Activated CD8-positive, alpha-beta memory T cell treated with anti-CD3 and anti-CD28 coated beads, Interleukin-2, amount 50 U/mL, for 48 hours (primary cell): ENCODE measurements around the gene ACTR3.
"Not testable (repeated sequence)": the region's sequence is repeated elsewhere in the genome, so short reads cannot be mapped to it uniquely, and the experiment has no call there.

Experiments used
- DNase-seq: peaks from one replicate; pipeline ENCODE4 v3.0.0-alpha.2; 2020

The ACTR3 gene

DNA sequence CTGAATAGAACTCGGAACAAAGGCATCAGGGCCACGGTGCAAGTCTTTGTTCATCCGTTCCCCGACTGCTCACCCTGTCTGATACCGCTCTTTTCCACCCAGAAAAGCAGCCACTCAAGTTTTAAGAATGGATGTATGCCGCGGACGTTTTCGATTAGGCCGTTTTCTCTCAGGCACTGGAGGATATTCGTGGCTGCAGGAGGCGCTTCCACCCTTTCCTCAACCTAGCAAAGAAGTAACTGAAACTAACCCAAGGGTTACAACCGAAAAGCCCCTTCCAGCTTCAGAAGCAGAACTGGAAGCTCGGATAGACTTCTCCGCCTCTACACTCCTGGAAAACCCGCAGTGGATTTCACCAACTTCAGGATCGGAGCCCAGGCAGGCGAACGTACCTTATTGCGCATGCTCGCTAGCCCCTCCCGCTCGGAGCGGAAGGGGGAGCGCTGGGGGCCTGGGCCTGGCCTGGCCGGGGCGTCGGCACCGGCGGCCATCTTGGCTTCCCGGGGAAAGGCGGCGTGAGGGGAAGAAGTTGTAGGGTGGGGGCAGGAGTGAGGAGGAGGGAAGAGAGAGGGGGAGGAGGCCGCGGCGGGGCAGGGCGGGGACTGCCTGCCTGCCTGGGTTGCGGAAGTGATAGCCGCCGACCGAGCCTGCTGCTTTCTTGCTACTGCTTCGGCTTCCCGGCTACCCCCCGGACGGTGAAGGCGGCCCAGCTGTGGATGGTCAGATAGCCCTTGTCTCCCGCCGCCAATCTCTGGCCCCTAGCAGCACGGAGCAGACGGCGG is at the start of gene ACTR3:
ACTR3 (plus strand) TSS at position 619 of the 782 bp plus-strand sequence. CDS start 191 bp downstream, outside the sequence.
- peak; percentile 99 for DNase-seq

DNA sequence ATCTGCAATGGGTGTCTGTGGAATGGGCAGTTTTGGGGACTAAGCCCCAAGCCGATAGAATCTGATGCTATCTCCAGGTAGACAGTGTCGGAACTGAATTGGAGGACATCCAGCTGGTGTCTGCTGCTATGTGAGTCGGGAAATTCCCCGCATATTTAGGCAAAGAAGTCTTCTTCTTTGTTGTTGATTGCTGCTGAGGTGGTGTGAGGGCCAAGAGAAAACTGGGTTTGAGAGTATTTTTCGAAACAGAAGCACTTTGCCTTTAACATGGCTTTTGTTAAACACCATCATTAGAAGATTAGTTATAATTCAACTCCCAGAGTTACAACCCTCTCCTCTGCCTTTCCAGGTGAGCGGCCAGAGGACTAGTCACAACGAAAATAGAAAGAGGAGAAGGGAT is 49.4 kb upstream of the ACTR3 start:
- no peak for DNase-seq

DNA sequence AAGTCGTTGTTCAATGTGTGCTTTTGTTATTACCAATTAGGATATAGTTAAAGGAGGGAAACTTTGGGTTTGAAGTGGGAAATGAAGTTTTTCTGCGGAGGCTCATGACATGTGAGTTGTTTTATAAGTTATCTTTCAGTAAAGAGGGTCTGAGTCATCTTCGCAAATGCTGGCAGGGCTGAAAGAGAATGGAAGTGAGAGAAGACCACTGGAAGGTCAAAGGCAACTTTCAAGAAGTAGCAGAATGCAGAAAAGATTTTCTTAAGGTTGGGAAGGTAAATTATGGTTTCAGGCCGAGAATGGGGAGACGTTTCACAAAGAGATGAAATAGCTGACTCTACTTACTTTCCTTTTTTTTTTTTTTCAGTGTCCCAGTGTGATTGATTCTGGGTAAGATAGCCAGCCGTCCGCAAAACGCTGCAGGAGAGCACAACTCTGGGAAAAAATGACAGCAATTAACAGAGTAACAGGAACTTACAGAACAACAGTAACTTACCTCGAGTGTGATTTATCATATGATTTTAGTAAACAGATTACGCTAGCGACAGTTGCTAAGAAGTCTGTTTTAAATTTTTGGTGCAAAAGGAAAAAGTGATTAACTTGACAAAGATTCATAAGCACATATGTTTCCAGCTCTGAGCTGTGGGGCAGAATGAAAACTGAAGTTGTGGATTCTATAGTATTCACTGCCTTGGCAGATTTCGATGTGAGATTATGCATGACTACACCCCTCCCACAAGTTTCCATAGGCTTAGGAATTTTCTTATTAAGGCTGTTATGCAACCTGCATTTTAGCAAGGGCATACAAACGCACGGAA is 46.8 kb upstream of the ACTR3 start:
- DNase-seq, result no peak

GRCh38 chr2:113843737-113844050 is 46.2 kb upstream of the ACTR3 start:
- not testable (repeated sequence) for DNase-seq

- no peak for DNase-seq
Measured at GRCh38 chr2:113845261-113845660, 44.6 kb upstream of the ACTR3 start.

DNA sequence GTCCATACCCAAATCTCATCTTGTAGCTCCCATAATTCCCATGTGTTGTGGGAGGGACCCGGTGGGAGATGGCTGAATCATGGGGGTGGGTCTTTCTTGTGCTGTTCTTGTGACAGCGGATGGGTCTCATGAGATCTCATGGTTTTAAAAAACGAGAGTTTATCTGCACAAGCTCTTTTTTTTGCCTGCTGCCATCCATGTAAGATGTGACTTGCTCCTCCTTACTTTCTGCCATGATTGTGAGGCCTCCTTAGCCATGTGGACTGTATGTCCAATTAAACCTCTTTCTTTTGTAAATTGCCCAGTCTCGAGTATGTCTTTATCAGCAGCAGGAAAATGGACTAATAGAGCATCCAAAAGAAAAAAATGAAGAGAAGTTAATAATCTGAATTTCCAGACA is 44.1 kb upstream of the ACTR3 start:
- not testable (repeated sequence) for DNase-seq

GRCh38 chr2:113846429-113846828 is 43.5 kb upstream of the ACTR3 start:
- DNase-seq, result no peak

GRCh38 chr2:113847144-113847543 is 42.7 kb upstream of the ACTR3 start:
- no peak for DNase-seq

- peak; percentile 55 for DNase-seq
Measured at GRCh38 chr2:113848758-113849415, 41.0 kb upstream of the ACTR3 start.

DNA sequence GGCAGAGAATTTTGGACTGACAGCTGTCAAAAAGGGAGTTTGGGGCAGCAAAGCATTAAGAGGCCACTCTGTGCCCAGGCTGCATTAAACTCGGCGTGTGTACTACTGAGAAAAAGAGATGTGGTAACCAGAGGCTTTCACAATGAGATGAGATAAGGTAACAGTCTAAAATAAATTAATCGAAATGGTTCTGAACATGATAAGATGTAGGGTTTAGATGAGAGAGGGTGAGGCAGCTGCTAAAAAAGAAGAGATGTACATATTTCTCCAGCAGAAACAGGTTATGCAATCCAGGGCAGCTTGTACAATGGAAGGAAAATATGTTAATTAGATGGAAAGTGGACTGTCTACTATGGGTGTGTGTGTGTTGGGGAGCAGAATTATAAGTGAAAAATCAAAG is 39.2 kb upstream of the ACTR3 start:
- no peak for DNase-seq

- DNase-seq, result no peak
Measured at GRCh38 chr2:113851640-113852039, 38.2 kb upstream of the ACTR3 start.

DNA sequence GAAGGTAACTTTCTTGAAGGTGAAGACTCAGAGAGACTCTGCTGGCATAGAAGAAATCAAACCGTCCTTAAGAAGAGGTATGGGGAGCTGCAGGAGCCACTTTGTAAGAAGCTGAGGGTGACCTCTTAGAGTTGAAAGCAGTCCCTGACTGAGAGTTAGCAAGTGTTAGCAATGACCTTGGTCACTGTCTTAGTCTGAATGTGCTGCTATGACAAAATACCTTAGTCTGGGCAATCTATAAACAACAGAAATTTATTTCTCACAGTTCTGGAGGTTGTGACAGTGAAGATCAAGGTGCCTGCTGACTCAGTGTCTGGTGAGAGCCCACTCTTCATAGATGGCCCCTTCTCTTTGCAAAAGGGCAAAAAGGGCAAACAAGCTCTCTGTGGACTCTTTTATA is 35.7 kb upstream of the ACTR3 start:
- no peak for DNase-seq

GRCh38 chr2:113854970-113855740 is 34.7 kb upstream of the ACTR3 start:
- no peak for DNase-seq

DNA sequence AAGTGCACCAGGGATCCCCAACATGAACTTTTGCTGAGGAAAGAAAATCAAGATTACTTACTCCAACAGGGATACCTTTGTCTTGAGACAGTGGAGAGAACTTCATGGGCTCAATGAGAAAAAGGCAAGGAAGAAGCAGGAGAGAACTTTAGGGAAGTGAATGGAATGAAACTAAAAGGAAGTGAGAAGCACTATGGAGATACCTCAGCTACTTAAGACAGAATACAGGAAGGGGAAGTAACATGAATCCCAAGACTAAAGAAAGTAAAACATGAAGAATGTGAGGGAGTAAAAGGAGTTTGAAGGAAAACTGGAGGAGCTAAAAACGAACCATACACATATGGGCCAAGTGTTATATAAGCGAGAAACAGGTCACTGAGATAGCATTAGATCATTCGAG is 32.4 kb upstream of the ACTR3 start:
- DNase-seq, result no peak

- no peak for DNase-seq
Measured at GRCh38 chr2:113858764-113859163, 31.1 kb upstream of the ACTR3 start.

GRCh38 chr2:113861740-113862139 is 28.1 kb upstream of the ACTR3 start:
- no peak for DNase-seq

GRCh38 chr2:113863144-113863543 is 26.7 kb upstream of the ACTR3 start:
- no peak for DNase-seq

- DNase-seq, result no peak
Measured at GRCh38 chr2:113867571-113867970, 22.3 kb upstream of the ACTR3 start.

GRCh38 chr2:113869253-113869652 is 20.6 kb upstream of the ACTR3 start:
- no peak for DNase-seq

GRCh38 chr2:113872201-113872600 is 17.7 kb upstream of the ACTR3 start:
- no peak for DNase-seq

DNA sequence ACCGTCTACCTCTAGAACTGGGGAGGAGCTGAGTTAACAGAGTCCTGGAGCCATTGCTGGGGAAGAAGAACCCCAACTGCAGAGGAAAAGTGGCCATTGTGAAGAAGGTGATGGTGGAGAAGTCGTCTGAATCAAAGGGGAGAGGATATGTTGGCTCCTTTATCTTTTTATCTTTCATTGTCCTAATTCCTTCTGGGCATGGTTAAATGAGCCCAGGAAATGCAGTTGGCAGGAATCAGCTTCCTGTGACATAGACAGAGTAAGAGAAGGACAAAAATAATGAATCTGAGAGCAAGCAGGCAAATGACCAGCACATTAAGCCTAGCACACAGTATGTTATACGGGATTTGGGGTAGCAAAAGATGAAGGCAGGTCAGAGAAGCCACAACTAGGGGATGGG is 16.0 kb upstream of the ACTR3 start:
- no peak for DNase-seq

- DNase-seq, result no peak
Measured at GRCh38 chr2:113875135-113875534, 14.8 kb upstream of the ACTR3 start.
